Medulla oblongata (tissue), 1 donor: ENCODE data around the gene TAGLN.
A peak's percentile ranks its signal among the peaks of the same experiment; 100 is the strongest.

Source experiments
- DNase-seq: peaks from one replicate; pipeline ENCODE4 v3.0.0-alpha.2; 2015; ENCODE audit errors: extremely low spot score

The TAGLN gene

DNA sequence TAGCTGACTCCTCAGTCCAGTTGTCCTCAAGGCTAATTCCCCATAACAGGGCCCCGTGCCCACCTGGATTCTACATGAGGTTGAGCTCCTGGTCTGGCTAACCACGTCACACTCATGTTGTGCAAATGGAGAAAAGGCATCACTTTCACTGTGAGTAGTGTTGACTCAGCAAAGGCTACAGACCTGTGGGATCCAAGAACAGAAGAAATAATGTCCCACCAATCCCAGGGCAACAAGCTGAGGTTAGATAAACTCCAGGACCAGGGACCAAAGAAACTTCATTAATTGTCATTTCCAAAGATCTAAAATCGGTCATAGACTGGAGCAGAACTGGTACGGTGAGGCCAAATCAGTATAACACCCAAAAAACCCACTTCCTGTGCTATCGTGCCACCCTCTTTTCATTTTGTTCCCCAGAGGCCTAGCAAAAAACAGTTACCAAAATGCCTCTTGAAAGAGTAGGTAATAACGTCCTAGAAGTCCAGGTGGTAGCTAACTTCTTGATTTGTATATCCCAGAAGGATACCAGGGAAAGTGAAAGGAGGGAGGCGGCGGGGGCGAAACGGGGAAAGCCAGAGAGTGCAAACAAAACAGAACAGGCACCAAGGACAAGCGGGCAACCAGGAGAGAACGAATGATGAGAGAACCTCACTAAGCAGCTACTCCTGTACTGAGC, 31.3 kb downstream of the TAGLN start:
- no peak for DNase-seq

DNA sequence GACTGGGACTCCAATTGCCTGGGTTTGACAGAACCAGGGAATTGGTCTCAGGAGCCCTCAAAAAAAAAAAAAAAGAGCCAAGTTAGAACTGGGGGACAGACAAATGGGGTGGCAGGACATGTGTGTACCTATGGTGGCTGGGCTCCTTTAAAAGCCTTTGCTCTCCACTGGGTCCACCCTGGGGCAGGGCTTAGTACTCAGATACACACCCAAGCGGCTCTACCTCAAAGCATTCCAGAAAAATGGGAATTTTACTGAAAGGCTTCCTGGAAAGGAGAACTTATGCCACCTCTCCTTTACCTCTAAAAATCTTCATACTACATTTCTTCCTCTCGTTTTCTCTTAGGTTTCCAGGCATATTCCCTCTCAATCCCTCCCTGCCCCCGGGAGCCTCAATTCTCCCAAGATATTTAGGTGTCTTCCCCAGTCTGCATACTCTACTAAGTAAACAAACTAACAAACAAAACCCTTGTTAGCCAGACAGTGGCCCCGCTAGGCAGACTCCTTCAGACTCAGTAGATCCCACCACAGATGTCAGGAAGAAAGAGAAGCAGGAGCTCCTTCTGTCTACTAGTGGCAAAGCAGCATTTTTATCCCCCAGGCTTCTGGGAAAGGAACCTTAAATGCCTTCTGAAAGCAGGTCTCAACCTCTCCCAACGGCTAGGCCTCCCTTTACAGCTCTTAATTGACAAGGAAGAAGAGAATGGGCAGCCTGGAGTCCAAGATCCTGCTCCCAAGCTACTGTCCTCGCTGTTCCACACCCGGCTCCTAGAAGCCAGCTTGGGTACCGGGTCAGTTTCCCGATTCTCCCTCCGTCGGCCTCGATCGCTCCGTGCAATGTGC, 32.0 kb downstream of the TAGLN start:
- DNase-seq, result no peak

DNA sequence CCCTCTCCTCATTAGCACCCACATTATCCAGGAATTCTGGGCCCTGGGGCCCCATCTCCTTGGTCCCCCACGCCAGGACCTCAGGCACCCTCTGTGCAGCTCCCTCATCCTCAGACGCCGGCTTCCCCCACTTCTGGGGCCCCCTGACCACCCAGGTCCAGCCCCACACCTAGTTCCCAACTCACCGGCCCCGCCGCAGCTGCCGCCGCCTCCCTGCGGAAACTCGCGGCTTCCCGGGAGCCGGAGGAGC, 32.6 kb downstream of the TAGLN start, which contains the start of gene PCSK7:
PCSK7 (minus strand) TSS at position 232 of the 250 bp plus-strand sequence. CDS start 2,229 bp downstream, outside the sequence.
- DNase-seq, result no peak

GRCh38 chr11:117232092-117232878, 33.1 kb downstream of the TAGLN start, which contains the start of gene RNF214:
TSS of gene RNF214 (plus strand) at chr11:117232671. CDS start at chr11:117234273, 1,602 bp downstream.
- peak; percentile 80 for DNase-seq

DNA sequence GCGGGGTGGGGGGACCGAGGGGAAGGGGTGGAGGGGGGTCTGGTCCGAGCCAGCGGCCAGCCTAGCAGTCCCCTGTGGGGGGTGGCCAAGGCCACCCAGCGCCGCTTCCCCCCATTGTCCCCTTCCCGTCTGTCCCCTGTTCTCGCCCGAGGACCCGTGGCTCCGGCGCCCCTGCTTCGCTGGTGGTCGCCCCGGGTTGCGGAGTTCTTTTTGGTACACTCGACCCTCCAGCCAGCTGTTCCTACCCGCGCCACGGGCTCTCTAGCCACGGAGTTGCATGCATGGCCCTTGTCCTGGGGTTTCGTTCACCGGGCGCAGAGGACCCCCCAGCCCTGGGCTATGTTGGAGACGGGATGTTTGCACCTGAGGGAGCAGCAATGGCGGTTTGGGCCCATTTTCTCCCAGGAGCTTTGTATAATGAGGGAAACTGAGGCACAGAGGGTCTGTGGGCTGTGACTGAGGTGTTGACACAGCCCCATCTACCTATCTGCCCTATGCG, 33.8 kb downstream of the TAGLN start:
- DNase-seq, result no peak

- no peak for DNase-seq
These were observed 39.1 kb downstream of the TAGLN start for GRCh38 chr11:117238221-117238620.

DNA sequence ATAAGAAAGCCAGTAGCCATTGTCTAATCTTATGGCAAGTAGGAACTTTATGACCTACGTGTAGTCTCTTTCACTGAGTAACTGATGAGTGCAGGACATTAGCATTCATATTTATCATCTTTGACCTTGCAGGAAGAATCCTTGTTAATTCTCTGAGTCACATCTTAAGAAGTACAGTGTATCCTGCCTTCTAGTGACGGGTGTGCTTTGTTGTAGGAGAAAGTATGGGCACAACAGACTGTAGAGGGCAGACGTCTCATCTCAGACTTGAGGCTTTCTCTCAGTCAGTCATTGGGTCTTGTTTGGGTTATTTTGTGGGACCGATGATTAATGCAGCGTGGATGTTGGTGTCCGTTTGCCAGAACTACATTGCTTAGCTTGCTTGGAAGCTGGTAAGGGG, 40.1 kb downstream of the TAGLN start:
- no peak for DNase-seq

DNA sequence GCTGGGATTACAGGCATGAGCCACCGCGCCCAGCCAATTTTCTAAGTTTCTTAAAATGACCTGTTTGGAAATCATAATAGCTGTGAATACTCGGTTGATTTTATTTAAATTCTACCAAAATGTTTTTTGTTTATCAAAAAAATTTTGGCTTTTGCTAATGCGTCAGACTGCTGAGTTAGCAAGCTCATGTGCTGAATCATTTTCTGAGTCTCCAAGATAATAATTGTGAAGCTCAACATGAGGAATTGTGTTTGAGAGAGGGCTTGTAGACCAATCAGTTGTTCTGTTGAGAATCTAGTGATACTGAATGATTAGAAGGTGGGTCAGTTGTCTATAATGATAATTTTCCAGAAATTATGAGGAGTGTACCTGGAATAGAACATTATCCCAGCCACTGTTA, 49.2 kb downstream of the TAGLN start:
- no peak for DNase-seq

GRCh38 chr11:117249571-117249970, 50.4 kb downstream of the TAGLN start:
- DNase-seq, result no peak

- no peak for DNase-seq
These were observed 52.3 kb downstream of the TAGLN start for GRCh38 chr11:117251506-117251905.

DNA sequence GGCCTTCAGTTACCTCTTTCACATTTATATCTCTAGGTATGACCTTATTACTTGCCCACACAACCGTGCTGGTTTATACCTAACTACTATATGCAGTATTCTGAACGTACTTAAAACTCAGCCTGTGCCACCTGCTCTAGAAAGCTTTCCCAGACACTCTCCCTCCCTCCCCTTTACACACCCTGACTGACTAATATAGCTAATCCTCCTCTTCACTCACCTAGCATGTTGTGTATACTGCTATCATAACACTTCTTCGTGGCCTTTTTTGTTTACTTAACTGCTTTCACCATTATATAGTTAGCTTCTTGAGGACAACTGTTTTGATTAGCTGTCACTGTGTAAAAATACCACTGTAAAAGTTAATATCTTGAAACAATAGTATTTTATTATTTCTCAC, 56.8 kb downstream of the TAGLN start:
- no peak for DNase-seq

GRCh38 chr11:117256573-117256972, 57.4 kb downstream of the TAGLN start:
- no peak for DNase-seq
